DMS114 treated with DMSO at 0.1 percent for 48 hours (cell line): Measurements from ENCODE around the gene GPRC5D.
A peak's percentile ranks its signal among the peaks of the same experiment; 100 is the strongest.

Experiments
- DNase-seq: peaks from one replicate; lab custom pipeline; 2025; ENCODE audit not compliant: unreplicated experiment; lab: John Stamatoyannopoulos, UW

The GPRC5D gene

DNA sequence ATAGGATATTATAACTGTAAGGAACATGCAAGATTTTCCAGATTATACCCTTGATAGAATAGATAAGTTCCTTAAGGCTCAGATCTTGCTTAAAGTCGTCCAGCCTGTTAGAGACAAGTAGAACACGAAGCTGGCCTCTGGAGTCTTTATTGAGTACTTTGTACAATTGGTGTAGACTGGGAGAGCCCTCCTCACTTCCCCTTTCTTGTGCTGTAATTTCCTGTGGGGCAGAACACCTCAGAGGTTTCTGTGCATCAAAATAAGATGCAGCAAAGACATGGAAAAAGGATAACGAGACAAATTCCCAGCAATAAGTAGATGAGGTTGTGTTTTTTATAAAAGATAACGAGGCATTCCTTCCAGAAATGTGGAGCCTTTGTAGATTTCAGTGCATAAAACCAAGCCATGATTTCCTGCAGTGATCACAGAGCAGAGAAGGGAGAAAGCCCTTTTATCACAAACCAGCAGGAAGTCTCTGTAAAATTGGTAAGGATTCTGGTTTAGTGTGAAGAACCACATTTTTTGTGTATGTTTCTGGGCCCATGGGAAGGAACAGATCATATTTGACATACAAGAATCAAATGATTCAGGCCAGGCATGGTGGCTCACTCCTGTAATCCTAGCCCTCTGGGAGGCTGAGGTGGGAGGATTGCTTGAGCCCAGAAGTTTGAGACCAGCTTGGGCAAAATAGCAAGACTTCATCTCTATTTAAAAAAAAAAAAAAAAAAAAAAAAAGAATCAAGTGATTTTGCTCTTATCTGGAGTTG is 42.6 kb downstream of the GPRC5D start:
- no peak for DNase-seq

DNA sequence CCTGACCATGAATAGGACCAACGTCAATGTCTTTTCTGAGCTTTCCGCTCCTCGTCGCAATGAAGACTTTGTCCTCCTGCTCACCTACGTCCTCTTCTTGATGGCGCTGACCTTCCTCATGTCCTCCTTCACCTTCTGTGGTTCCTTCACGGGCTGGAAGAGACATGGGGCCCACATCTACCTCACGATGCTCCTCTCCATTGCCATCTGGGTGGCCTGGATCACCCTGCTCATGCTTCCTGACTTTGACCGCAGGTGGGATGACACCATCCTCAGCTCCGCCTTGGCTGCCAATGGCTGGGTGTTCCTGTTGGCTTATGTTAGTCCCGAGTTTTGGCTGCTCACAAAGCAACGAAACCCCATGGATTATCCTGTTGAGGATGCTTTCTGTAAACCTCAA is 43.3 kb downstream of the GPRC5D start:
- DNase-seq: no peak

DNA sequence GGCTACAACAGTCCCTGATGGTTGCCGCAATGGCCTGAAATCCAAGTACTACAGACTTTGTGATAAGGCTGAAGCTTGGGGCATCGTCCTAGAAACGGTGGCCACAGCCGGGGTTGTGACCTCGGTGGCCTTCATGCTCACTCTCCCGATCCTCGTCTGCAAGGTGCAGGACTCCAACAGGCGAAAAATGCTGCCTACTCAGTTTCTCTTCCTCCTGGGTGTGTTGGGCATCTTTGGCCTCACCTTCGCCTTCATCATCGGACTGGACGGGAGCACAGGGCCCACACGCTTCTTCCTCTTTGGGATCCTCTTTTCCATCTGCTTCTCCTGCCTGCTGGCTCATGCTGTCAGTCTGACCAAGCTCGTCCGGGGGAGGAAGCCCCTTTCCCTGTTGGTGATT is 43.7 kb downstream of the GPRC5D start:
- no peak for DNase-seq

DNA sequence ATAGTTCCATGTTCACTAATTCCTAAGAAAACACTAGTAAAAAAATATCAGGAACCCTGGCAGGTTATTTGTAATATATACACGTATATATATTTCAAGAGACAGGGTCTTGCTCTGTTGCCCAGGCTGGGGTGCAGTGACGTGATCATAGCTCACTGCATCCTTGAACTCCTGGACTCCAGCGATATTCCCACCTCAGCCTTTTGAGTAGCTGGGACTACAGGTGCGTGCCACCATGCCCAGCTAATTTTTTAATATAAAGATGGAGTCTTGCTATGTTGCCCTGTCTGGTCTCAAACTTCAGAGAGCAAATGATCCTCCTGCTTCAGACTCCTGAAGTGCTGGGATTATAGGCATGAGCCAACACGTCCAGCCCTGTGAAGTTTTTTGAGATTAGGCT is 44.4 kb downstream of the GPRC5D start:
- no peak for DNase-seq

DNA sequence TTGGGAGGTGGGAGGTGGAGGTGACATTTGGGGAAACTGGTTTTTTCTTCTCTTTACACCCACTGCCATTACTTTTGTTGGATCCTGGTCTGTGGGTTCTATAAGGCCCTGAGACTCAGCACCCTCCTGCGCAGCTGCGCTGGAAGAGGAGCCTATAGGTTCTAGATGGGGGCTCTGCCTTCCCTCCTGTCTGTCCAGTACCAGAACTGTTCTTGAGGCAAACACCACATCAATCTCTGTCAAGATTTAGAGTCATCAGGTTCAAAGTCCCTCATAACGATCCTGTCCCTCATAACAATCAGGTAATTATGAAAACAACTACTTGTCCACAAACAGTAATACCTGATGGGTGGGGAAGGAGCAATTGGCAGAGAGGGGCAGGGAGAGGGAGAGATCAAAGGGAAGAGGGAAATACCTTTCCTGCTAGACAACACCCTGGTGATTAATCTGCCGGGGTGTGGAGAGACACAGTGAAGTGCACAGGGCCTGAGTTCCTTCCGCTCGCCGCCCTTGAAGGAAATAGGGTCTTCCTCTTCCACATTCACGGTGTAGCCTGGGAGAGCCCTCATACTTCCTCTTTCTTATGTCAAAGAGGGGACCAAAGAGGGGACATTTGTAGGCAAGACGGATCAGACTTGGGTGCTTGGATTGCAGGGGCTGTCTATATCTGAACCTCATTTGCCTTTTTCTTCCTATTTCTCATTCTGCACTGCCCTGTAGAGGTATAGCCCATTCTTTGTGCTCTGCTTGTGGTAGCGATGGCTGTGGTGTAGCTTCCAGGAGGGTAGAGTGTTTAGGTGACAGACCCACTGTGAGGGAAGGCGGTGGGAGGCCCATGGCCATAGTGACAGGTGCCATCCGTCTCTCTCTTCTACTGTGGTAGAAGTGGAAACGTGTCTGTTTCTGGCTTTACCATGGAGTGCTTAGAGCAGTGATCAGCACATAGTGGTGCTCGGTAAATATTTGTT is 48.0 kb downstream of the GPRC5D start:
- no peak for DNase-seq

DNA sequence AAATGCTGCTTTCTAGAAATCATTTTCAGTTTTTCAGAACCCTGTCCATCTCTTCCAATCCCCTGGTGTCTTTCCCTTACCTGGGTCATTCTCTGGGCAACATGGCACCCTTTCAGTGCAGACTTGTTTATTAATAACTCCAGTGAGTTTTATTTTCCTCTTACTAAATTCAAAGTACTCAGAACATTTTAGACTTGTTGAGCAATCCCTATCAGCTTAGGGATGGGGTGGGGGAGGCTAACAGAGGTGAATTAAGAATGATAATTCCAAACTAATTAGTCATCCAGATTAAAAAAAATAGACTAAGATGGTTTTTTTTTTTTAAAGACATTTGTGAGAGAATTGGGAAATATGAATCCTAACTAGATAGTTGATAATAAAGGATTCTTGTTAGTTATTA is 49.9 kb downstream of the GPRC5D start:
- DNase-seq: no peak

DNA sequence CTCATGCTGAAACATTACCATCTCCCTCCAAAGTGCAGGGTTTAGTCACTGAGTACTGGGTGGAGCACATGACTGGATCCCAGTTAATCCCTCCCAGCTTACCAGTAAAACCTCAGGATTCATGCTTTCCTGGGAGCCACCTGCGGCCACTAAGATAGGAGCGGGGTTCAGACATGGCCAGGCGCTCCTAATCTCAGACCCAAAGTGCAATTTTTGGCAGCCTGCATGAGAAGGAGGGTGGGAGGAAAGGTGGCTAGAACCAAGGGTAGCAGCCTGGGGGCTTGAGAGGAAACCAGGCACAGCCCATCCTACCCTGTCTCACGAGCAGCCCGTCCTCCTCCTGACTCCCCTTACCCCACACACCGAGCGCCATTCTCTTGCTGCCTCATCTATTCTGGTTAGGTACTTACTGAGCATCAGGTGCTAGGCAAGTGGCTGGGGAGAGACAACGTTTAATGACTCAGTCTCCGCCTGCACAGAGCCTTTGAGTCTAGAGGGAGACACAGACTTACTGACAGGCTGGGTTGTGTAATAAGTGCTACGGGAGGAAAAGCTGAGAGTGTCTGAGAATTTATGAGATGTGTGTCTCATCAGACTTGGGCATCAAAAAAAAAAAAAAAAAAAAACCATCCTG is 50.7 kb downstream of the GPRC5D start:
- no peak for DNase-seq

DNA sequence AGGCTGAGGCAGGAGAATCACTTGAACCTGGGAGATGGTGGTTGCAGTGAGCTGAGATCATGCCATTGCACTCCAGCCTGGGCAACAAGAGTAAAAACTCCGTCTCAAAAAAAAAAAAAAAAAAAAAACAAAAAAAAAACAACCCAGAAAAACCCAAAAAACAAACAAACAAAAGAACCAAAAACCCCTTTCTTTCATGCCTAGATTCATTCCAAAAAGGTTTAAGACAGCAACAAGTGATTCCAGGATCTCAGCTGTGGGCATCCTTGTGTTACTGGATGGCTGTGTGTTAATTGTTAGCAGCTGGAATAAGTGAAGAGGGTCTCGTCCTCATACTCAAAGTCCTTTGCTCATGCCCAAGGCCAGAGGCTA is 51.2 kb downstream of the GPRC5D start:
- no peak for DNase-seq

DNA sequence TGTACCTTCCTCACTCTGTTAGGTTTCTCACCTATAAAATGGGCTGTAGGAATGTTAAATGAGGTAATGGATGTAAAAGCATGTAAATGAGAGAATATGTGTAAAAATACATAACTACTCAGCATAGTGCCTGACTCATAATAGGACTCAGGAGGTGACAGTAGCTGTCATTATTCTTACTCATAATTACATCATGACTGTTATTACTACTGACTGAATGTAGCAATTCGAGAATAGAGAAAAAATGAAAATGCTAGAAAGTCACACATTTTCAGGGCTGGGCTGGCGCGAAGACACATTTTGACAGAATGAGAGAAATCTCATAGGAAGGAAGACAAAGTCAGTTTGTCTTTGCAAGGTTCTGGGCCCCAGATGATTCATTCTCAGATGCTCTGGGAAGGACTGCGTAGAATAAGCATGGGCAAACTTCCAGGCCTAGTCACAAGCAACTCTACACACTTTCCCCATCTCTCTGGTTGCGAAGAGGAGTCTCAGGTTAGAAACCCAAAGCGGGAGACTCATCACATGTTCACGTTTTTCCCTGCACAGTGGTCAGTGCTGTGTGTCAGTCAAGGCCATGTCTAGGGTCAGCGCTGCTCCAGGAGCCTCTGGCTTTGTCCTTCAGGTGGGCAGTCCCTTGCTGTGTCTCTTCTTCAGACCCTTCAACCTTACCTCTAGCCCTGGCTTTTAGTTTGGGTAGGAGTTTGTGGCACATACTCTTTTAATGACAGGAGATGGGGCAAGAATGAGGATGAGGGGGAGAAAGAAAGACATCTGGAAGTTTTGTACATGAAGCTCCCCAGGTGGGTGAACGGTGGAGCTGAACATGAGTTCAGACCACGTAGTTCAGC is 52.2 kb downstream of the GPRC5D start:
- no peak for DNase-seq

DNA sequence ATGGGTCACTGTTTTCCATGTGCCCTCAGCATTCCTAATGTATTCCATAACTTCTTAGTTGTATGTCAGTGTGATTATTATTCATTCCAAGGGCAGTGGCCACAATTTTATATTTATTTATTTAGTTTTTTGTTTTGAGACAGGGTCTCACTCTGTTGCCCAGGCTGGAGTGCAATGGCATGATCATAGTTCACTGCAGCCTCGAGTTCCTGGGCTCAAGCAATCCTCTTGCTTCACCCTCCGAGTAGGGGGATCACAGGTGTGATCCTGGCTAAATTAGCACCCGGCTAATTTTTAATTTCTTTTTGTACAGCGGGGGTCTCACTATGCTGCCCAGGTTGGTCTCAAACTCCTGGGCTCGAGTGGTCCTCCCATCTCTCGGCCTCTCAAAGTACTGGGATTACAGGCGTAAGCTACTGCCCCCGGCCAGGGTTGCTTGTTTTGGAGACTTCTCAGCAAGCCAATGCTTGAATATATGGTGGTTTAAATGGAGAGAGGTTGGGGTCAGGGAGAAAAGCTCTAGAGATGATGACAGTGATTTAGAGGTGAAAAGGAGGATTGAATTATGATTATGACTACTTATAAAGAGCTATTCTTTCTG is 53.0 kb downstream of the GPRC5D start:
- no peak for DNase-seq

DNA sequence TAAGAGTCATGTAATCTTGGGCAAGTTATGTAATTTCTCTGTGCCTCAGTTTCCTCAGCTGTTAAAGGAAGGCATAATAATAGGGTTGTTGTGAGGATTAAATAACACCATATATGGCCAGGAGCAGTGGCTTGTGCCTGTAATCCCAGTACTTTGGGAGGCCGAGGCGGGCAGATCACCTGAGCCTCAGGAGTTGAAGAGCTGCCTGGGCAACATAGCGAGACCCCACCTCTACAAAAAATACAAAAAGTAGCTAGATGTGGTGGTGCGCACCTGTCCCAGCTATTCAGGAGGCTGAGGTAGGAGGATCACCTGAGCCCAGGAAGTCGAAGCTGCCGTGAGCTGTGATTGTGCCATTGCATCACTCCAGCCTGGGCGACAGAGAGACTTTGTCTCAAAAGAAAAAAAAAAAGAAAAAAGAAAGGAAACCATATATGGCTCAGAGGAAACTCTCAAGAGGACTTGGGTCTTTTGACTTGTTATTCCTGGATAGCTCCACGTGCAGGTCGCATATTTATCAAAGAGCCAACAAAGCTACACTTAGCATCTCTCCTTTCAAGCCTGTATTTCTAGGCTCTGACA is 53.7 kb downstream of the GPRC5D start:
- no peak for DNase-seq

DNA sequence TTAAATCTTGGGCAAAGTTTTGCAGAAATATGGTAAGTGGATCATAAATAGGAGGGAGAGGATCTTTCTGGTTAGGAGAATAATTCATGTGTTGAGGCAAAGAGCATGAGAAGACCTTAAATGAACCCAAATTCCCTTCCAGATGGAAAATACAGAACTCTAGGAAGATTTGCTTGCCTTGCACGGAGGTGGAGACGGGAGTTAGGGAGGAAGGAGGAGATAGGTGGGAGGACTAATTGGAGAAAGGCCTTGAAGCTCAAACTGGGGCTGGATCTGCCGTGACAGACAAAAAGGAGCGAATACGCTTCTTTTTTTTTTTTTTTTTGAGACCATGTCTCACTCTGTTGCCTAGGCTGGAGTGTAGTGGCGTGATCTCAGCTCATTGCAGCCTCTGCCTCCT is 54.7 kb downstream of the GPRC5D start:
- DNase-seq: no peak

DNA sequence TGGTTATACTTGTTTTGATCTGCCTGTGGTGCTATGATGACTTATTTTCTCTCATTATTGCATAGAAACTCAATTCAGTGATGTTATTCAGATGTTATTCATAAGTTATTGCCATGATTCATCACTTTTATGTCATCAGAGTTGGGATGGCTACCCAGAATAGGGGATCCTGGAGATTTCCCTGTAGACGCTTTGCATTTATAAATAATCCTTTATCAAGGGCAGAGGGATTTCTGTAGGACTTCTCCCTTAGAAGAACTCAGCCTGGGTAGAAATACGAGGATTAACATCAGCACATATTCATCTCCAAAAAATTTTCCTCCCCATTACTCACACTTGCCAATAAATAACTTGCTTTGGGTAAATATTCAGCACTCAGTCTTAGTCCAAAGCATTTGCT is 55.7 kb downstream of the GPRC5D start:
- DNase-seq: no peak

DNA sequence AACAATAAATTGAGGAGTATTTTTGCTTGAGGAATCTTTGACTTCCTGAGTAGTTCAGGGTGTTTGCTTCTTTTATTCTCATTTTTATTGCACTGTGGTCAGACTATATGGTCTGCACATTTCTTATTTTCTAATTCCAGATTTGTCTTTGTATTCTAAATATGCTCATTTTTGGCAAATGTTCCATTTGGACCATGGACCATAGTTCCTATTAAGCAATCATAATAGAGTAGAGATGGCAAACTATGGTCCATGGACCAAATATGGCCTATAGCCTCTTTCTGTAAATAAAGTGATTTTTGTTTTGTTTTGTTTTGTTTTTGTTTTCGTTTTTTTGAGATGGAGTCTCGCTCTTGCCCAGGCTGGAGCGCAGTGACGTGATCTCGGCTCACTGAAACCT is 58.5 kb downstream of the GPRC5D start:
- no peak for DNase-seq

DNA sequence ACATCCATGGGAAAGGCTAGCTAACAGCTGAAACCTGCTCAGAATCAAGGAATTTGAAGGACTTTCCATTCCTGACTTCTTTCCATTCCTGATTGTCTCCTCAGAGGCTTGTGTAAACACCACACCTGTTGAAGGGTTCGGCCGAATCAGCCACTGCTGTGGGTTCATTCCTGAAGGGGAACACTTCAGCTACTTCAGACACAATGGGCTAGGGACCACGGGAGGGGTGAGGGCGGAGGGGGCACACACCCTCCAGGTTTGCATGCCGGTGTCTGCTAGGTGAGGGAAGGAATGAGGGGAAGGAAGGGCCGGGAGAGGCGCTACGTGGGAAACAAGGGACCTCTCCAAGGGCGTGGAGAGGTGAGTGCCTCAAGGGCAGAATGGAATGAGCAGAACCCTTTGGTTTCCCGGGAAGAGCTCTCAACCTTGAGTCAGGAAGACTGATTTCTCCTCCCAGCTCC is 59.3 kb downstream of the GPRC5D start:
- no peak for DNase-seq

DNA sequence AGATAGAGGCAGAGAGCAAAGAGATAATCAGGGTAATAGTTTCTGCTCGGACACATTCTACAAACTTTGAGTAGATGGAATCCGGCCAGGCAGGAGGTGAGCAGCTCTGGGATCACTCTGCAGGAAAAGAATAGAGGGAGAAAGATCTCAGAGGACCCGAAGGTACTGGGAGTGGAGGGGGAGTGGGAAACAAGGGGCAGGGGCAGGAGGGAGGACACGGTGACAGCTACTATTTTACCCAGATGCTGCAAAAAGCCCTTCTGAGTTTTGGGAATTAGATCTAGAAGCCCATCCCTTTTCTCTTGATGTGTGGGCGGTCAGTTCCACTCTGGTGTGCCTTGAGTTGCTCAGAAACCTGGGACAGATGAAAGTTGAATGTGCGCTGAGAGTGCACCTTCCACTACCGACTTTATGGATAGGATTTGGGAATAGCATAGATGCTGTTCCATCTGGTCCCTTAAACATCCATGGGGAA is 60.1 kb downstream of the GPRC5D start:
- DNase-seq: no peak

DNA sequence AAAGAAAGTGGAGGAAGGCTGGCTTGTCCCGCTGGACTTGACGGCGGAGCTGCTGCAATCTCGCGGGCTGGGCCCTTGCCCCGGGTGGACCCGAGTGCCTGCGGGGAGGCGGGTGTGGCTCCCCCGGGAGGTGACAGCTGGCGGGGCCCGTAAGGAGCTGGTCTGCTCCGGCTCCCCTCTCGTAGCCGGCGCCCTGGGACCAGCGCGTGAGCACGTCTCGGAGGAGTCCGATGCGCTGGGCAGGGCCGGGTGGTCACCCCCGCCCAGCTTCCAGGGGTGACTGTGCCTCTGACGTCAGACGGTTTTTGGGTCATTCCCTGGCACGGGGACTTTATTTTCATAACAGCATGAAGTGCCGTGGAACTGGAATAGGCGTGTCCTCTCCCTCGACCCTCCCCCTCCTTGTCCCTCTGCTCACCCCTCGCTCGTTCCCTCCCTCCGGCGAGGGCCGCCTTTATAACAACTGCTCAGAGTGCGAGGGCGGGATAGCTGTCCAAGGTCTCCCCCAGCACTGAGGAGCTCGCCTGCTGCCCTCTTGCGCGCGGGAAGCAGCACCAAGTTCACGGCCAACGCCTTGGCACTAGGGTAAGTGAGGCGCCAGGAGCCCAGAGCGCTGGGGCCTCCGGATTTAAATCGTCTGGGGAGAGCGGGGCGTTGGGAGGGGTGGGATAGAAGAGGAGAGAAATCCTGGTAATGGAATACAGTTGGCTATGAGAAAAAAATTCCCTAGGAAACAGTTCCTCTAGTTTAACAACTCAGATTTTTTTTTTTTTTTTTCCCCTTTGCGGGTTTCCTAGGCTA is 60.7 kb downstream of the GPRC5D start, which contains the start of gene GPRC5A:
GPRC5A (plus strand) TSS at position 483 of the 801 bp plus-strand sequence. CDS start 16,688 bp downstream, outside the sequence.
- DNase-seq: peak; percentile 64
